Trophoblast cell (in vitro differentiated cells and primary cell): Measurements from ENCODE around the gene FAR1.

Experiments used
- DNase-seq, 2 donors: peaks; one replicate each; pipeline ENCODE4 v3.0.0-alpha.2; 2016
- H2AFZ ChIP-seq: 2 replicates; pipeline ENCODE4 v1.6.1; 2013; ENCODE audit warnings: low read length, moderate library complexity, mild to moderate bottlenecking; ENCODE audit not compliant: insufficient read depth, poor library complexity
- H2AK5ac ChIP-seq: 2 replicates; pipeline ENCODE4 v1.6.1; 2013; ENCODE audit warnings: mild to moderate bottlenecking, low read length
- H2BK120ac ChIP-seq: 2 replicates; pipeline ENCODE4 v1.6.1; 2013; ENCODE audit warnings: low read length, mild to moderate bottlenecking, moderate library complexity; ENCODE audit not compliant: insufficient read depth, poor library complexity
- H2BK12ac ChIP-seq: 2 replicates; pipeline ENCODE4 v1.6.1; 2013; ENCODE audit warnings: mild to moderate bottlenecking, low read length, moderate library complexity
- H2BK5ac ChIP-seq: 2 replicates; pipeline ENCODE4 v1.6.1; 2013; ENCODE audit warnings: low read length, low read depth, moderate library complexity, mild to moderate bottlenecking; ENCODE audit not compliant: poor library complexity
- H3K14ac ChIP-seq: 2 replicates; pipeline ENCODE4 v1.6.1; 2013; ENCODE audit warnings: mild to moderate bottlenecking, low read length
- H3K18ac ChIP-seq: 2 replicates; pipeline ENCODE4 v1.6.1; 2013; ENCODE audit warnings: mild to moderate bottlenecking, low read length
- H3K23ac ChIP-seq: 2 replicates; pipeline ENCODE4 v1.6.1; 2013; ENCODE audit warnings: low read length
- H3K27ac ChIP-seq: 2 replicates; pipeline ENCODE4 v1.5.1; 2013; ENCODE audit warnings: low read depth, mild to moderate bottlenecking, inconsistent platforms, low read length, moderate library complexity
- H3K27me3 ChIP-seq: 2 replicates; pipeline ENCODE4 v1.6.1; 2013; ENCODE audit warnings: inconsistent platforms, mild to moderate bottlenecking, low read length, moderate library complexity; ENCODE audit not compliant: insufficient read depth
- H3K36me3 ChIP-seq, 2 experiments: 1 replicate in 1 of 2; 2 replicates in 1 of 2; pipeline ENCODE4 v1.6.1; 2013; ENCODE audit warnings: low read length in 2 of 2, mild to moderate bottlenecking in 2 of 2, moderate library complexity in 1 of 2; ENCODE audit not compliant: insufficient read depth in 2 of 2, control insufficient read depth in 1 of 2
- H3K4ac ChIP-seq: 2 replicates; pipeline ENCODE4 v1.6.1; 2013; ENCODE audit warnings: low read depth, mild to moderate bottlenecking, low read length, moderate library complexity
- H3K4me1 ChIP-seq, 2 experiments: 1 replicate in 1 of 2; 2 replicates in 1 of 2; pipeline ENCODE4 v1.6.1; 2013; ENCODE audit warnings: low read length in 2 of 2, mild to moderate bottlenecking in 2 of 2, moderate library complexity in 1 of 2; ENCODE audit not compliant: insufficient read depth in 2 of 2, control insufficient read depth in 1 of 2
- H3K4me2 ChIP-seq: 2 replicates; pipeline ENCODE4 v1.6.1; 2013; ENCODE audit warnings: inconsistent platforms, mild to moderate bottlenecking, low read length, moderate library complexity
- H3K4me3 ChIP-seq: 2 replicates; pipeline ENCODE4 v1.5.1; 2013; ENCODE audit warnings: mild to moderate bottlenecking, low read depth, low read length, inconsistent platforms
- H3K79me1 ChIP-seq: one replicate; pipeline ENCODE4 v1.6.1; 2013; ENCODE audit warnings: low read length
- H3K79me2 ChIP-seq: 2 replicates; pipeline ENCODE4 v1.6.1; 2013; ENCODE audit warnings: low read length, mild to moderate bottlenecking; ENCODE audit not compliant: control insufficient read depth, insufficient read depth, poor library complexity
- H3K9ac ChIP-seq: 2 replicates; pipeline ENCODE4 v1.6.1; 2013; ENCODE audit warnings: mild to moderate bottlenecking, low read length
- H3K9me3 ChIP-seq: 2 replicates; pipeline ENCODE4 v1.6.1; 2013; ENCODE audit warnings: low read depth, mild to moderate bottlenecking, control low read depth, inconsistent platforms, low read length; ENCODE audit not compliant: insufficient read depth
- H4K12ac ChIP-seq: 2 replicates; pipeline ENCODE4 v1.6.1; 2013; ENCODE audit warnings: low read depth, mild to moderate bottlenecking, low read length, moderate library complexity
- H4K8ac ChIP-seq: 2 replicates; pipeline ENCODE4 v1.6.1; 2013; ENCODE audit warnings: low read depth, mild to moderate bottlenecking, low read length, moderate library complexity
- H4K91ac ChIP-seq: one replicate; pipeline ENCODE4 v1.6.1; 2013; ENCODE audit warnings: low read depth, mild to moderate bottlenecking, low read length, moderate library complexity
- WGBS: extraction: QIAGEN DNeasy Blood & Tissue Kit; methylation state at CpG from one replicate; pipeline ENCODE4 v1.1.7; 2013; ENCODE audit warnings: missing lambda C conversion rate; ENCODE audit not compliant: insufficient read length, insufficient coverage; ENCODE audit errors: extremely low coverage; 5-methylcytosine and 5-hydroxymethylcytosine counted together

The FAR1 gene

DNA sequence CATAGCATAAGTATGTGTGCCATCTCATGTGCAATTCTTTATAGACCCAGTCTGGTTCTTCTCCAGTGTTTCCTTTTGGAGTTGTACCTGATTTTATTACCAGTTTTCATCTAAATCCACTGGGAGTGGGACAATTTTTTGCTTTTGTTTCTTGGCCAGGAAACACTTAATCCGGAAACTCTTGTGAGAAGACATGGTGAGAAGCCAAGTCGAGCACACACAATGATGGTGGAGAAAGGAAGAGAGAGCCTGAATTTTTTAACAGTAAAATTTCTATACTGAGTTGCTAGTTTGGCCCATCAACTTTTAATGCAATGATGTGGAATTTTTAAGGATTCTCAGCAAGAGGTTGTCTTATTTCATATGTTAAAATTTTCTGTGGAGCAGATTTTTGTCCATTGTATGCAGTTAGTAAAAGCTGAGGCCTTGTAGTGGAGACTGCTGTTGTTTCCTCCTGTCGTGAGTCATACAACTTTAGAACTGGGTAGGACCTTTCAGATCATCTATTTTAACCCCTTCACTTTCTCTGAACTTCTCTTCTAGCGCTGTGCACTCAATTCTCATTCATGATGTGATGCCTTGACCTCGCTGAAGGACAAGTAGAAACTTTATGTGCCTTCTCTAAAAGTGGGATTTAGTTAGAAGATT, 17.1 kb downstream of the FAR1 start:
- H3K27ac ChIP-seq, result no peak overlapping the region
- no peak for DNase-seq
- no peak overlapping the region for H3K18ac ChIP-seq
- no peak overlapping the region for H2AK5ac ChIP-seq
- no peaks in the 10 kb centered on the region for H3K27me3 ChIP-seq
- H3K4me3 ChIP-seq, result no peak overlapping the region
- no CpG with 5 or more reads among the region's 5 CpGs for WGBS
- H3K9me3 ChIP-seq, result no peaks in the 10 kb centered on the region
- H4K12ac ChIP-seq, result no peak overlapping the region
- H3K36me3 ChIP-seq, result peaks cover 0 to under 1% of the 10 kb centered on the region in 2 experiments
- no peak overlapping the region for H3K14ac ChIP-seq
- no peak overlapping the region for H3K4ac ChIP-seq
- no peak overlapping the region for H3K9ac ChIP-seq
- no peak overlapping the region for H3K23ac ChIP-seq
- H2BK5ac ChIP-seq, result no peak overlapping the region
- no peak overlapping the region for H2AFZ ChIP-seq
- H3K79me2 ChIP-seq, result peaks cover 3% of the 10 kb centered on the region
- H3K4me2 ChIP-seq, result no peak overlapping the region
- H2BK12ac ChIP-seq, result no peak overlapping the region
- no peaks in the 10 kb centered on the region for H3K79me1 ChIP-seq
- no peak overlapping the region for H4K91ac ChIP-seq
- no peak overlapping the region for H4K8ac ChIP-seq
- peaks cover 0 to 2% of the 10 kb centered on the region in 2 experiments for H3K4me1 ChIP-seq
- H2BK120ac ChIP-seq, result no peak overlapping the region

DNA sequence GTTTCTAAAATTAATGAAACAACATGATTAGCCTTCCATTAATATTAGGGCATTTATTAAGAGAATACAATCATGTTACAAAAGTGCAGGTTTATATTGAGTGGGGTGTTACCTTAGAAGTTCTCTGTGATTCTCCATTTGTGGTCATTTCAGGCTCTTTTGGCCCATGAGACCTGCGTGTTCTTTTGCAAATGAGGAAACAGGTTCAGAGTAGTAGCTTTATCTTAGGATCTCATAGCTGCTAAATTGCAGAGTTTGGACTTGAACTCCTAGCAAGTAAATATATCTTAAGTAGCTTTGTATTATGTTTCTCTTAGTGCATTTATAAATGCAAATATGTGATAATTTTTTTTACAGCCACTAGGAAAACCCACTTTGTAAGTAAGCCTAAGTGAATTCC, 18.3 kb downstream of the FAR1 start:
- Histone ChIP-seq H3K9ac (no peak overlapping the region), H2BK5ac (no peak overlapping the region), H4K8ac (no peak overlapping the region), H4K91ac (no peak overlapping the region), H3K79me2 (peaks cover 3% of the 10 kb centered on the region), H2AFZ (no peak overlapping the region), H2BK12ac (no peak overlapping the region), H3K4me3 (no peak overlapping the region), H2AK5ac (no peak overlapping the region), H3K23ac (no peak overlapping the region), H3K14ac (no peak overlapping the region), H3K4me2 (no peak overlapping the region), H4K12ac (no peak overlapping the region), H3K27ac (no peak overlapping the region), H3K27me3 (no peaks in the 10 kb centered on the region), H3K4ac (no peak overlapping the region), H2BK120ac (no peak overlapping the region), H3K4me1 (peaks cover 0 to 2% of the 10 kb centered on the region in 2 experiments), H3K79me1 (no peaks in the 10 kb centered on the region), H3K9me3 (no peaks in the 10 kb centered on the region), H3K36me3 (no peaks in the 10 kb centered on the region), H3K18ac (no peak overlapping the region)
- DNase-seq, result no peak
- WGBS, result no CpG with 5 or more reads among the region's 1 CpG

DNA sequence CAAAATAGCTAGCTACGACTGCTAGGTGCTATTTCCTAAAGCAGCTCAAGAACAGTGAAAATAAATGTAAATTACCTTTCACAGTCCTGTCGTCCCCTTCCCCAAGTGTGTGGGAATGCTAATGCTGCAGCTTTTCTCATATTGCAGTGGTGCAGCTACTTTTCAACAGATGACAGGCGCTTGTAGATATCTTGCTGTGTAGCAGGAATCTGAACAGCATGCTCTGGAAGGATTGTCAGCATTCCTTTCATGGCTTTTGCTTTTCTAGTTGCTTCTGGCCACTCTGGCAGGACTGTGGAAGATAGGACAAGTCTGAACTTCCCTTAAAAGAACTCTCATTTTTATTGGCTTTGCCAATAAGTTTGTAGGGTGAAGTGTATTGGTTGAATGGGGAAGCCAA, 18.8 kb downstream of the FAR1 start:
- Histone ChIP-seq H3K4ac (no peak overlapping the region), H3K4me2 (peak overlapping the region; percentile 3), H3K36me3 (no peaks in the 10 kb centered on the region), H3K4me3 (no peak overlapping the region), H4K12ac (no peak overlapping the region), H3K9me3 (no peaks in the 10 kb centered on the region), H3K27ac (no peak overlapping the region), H3K23ac (no peak overlapping the region), H3K4me1 (peaks cover 0 to 2% of the 10 kb centered on the region in 2 experiments), H3K27me3 (no peaks in the 10 kb centered on the region), H2BK120ac (no peak overlapping the region), H4K8ac (no peak overlapping the region), H2BK12ac (no peak overlapping the region), H3K79me2 (peaks cover 3% of the 10 kb centered on the region), H3K18ac (no peak overlapping the region), H2BK5ac (no peak overlapping the region), H3K14ac (no peak overlapping the region), H3K9ac (no peak overlapping the region), H2AK5ac (no peak overlapping the region), H3K79me1 (no peaks in the 10 kb centered on the region), H4K91ac (no peak overlapping the region), H2AFZ (no peak overlapping the region)
- no CpG with 5 or more reads among the region's 3 CpGs for WGBS
- DNase-seq, result peak; percentile 59 to 70

DNA sequence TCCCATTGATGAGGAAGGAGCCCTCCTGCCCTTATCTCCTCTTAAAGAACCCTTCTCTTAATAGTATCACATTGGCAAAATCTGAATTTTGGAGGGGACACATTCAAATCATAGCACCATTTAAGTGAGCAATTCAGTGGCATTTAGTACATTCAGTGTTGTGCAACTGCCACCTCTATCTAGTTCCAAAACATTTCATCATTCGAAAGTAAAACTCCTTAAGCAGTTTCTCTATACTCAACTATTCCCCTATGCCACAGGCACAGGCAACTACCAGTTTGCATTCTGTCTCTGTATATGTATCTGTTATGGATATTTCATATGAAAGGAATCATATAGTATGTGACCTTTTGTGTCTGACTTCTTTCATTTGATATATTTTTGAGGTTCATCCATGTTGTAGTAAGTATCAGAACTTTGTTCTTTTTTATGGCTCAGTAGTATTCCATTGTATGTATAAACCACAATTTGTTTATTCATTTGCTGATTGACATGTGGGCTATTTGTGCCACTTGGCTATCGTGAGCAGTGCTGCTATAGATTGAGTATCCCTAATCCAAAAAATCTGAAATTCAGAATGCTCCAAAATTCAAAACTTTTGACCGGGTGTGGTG, 22.9 kb downstream of the FAR1 start:
- H3K4me3 ChIP-seq, result no peak overlapping the region
- no CpG with 5 or more reads among the region's 3 CpGs for WGBS
- H3K36me3 ChIP-seq, result peaks cover 0 to 2% of the 10 kb centered on the region in 2 experiments

More for the DNA sequence above, 22.9 kb downstream of the FAR1 start:
- Histone ChIP-seq H4K12ac (no peak overlapping the region), H2BK120ac (no peak overlapping the region), H3K27me3 (no peaks in the 10 kb centered on the region), H2BK12ac (no peak overlapping the region), H4K8ac (no peak overlapping the region), H2BK5ac (no peak overlapping the region), H3K9me3 (no peaks in the 10 kb centered on the region), H3K4me2 (no peak overlapping the region), H3K79me2 (no peaks in the 10 kb centered on the region), H4K91ac (no peak overlapping the region), H3K4ac (peak overlapping the region; percentile 27), H3K4me1 (no peaks in the 10 kb centered on the region), H3K79me1 (no peaks in the 10 kb centered on the region), H3K9ac (no peak overlapping the region), H3K23ac (no peak overlapping the region), H3K27ac (no peak overlapping the region), H2AK5ac (no peak overlapping the region), H2AFZ (no peak overlapping the region), H3K14ac (no peak overlapping the region), H3K18ac (no peak overlapping the region)
- peak; percentile 51 to 88 for DNase-seq
